HL-60 (cell line): ENCODE results near the gene NPR2.

ENCODE experiments used
- DNase-seq, 2 experiments: peaks; one replicate each; pipeline ENCODE4 v3.0.0-alpha.2; 2010 to 2020; ENCODE audit warnings: low read depth in 1 of 2, low spot score in 1 of 2
- H3K27ac ChIP-seq: fragments of 250-450 bp; sonication (Bioruptor Pico); replicated peaks from 2 replicates; pipeline ENCODE4 v1.5.1; 2020; ENCODE audit warnings: mild to moderate bottlenecking, moderate library complexity
- H3K27me3 ChIP-seq: fragments of 250-450 bp; sonication (Bioruptor Pico); 2 replicates; pipeline ENCODE4 v1.5.1; 2021; ENCODE audit warnings: mild to moderate bottlenecking, moderate library complexity; ENCODE audit not compliant: insufficient read depth, poor library complexity, severe bottlenecking
- H3K4me3 ChIP-seq: replicated peaks from 2 replicates; pipeline ENCODE4 v1.5.1; 2011; ENCODE audit warnings: mild to moderate bottlenecking, control low read depth, low read length; ENCODE audit not compliant: insufficient read depth
- CTCF ChIP-seq: IDR thresholded peaks from one replicate; pipeline ENCODE4 v1.5.1; 2011; ENCODE audit warnings: low read length, control low read depth, inconsistent platforms; ENCODE audit not compliant: insufficient read depth
- GABPA ChIP-seq: IDR thresholded peaks from 2 replicates; pipeline ENCODE4 v1.6.1; 2012; ENCODE audit warnings: low read depth
- POLR2AphosphoS5 ChIP-seq: IDR thresholded peaks from 2 replicates; pipeline ENCODE4 v1.6.1; 2012; ENCODE audit warnings: low read depth
- SPI1 ChIP-seq: IDR thresholded peaks from 2 replicates; pipeline ENCODE4 v1.6.1; 2012; ENCODE audit warnings: low read depth, mild to moderate bottlenecking, borderline replicate concordance
- TF ChIP-seq, protein P1 (sequence below): IDR thresholded peaks from 2 replicates; pipeline ENCODE4 v1.6.1; 2012; ENCODE audit warnings: low read depth; ENCODE audit not compliant: insufficient replicate concordance

NPR2 gene

GRCh38 chr9:35748858-35749514 lies 42.4 kb upstream of the NPR2 start, which contains the start of the genes GBA2 and RGP1:
Gene GBA2, minus strand, starts transcription at chr9:35749228. Its CDS starts 524 bp downstream, at chr9:35748704.
Gene RGP1, plus strand, starts transcription at chr9:35749287. Its CDS starts 469 bp downstream, at chr9:35749756.
- Histone ChIP-seq H3K27ac (peak within 1 kb of the TSS; percentile 61), H3K27me3 (no peaks in the 10 kb centered on the region), H3K4me3 (peak within 1 kb of the TSS; percentile 88)
- TF ChIP-seq SPI1 (peak; percentile 37; the same call in 1 of the 2 replicates), GABPA (peak; percentile 89), CTCF (no peak)
- TF ChIP-seq, protein P1, sequence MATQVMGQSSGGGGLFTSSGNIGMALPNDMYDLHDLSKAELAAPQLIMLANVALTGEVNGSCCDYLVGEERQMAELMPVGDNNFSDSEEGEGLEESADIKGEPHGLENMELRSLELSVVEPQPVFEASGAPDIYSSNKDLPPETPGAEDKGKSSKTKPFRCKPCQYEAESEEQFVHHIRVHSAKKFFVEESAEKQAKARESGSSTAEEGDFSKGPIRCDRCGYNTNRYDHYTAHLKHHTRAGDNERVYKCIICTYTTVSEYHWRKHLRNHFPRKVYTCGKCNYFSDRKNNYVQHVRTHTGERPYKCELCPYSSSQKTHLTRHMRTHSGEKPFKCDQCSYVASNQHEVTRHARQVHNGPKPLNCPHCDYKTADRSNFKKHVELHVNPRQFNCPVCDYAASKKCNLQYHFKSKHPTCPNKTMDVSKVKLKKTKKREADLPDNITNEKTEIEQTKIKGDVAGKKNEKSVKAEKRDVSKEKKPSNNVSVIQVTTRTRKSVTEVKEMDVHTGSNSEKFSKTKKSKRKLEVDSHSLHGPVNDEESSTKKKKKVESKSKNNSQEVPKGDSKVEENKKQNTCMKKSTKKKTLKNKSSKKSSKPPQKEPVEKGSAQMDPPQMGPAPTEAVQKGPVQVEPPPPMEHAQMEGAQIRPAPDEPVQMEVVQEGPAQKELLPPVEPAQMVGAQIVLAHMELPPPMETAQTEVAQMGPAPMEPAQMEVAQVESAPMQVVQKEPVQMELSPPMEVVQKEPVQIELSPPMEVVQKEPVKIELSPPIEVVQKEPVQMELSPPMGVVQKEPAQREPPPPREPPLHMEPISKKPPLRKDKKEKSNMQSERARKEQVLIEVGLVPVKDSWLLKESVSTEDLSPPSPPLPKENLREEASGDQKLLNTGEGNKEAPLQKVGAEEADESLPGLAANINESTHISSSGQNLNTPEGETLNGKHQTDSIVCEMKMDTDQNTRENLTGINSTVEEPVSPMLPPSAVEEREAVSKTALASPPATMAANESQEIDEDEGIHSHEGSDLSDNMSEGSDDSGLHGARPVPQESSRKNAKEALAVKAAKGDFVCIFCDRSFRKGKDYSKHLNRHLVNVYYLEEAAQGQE = no peak
- DNase-seq = peak; percentile 65 to 68

DNA sequence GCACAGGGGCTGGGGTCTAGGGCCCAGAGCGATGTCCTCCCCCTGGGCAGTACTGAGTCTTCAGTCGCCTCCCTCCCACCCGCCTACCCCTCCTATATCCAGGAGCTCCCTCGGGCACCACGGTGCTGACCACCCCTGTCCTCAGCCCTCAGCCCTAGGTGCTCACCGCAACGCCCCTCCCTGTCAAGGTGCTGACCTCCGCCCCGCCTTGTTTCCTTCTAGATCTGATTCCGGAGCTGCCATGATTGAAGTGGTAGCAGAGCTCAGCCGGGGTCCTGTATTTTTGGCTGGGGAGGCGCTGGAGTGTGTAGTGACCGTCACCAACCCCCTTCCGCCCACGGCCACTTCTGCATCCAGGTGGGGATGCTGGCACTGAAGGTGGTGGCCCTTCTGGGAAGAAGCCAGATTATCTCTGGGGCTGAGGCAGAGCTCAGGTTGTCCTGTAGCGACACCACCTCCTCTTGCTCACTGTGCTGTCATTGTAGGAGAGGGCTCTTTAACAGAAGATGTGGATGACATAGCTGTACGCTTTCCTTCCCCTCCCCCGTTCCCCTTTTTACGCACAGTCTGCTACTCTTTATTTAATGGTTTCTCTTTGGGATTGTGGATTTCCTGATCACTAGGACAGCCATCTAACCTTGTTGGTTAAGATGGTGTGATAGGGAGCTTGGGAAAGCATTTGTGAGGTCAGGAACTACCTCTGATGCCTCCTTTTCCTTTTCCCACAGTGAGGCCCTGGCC lies 41.7 kb upstream of the NPR2 start:
- TF ChIP-seq SPI1 (peak; percentile 29; the same call in 1 of the 2 replicates), CTCF (no peak)
- peak overlapping the region; percentile 88 for H3K4me3 ChIP-seq
- H3K27ac ChIP-seq = peak overlapping the region; percentile 61
- no peak for DNase-seq
- no peaks in the 10 kb centered on the region for H3K27me3 ChIP-seq

DNA sequence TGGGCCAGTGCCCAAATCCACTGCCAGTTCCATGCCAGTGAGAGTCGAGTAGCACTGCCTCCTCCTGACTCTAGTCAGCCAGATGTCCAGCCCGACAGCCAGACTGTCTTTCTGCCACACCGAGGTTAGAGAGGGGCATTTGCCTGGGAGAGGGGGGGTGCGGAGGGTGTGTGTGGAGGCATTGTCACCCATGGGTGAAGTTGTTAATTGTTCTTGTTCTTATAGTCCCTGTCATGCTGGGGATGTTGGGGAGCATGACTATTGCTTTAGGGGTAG lies 41.2 kb upstream of the NPR2 start:
- no peak overlapping the region for H3K27ac ChIP-seq
- DNase-seq = no peak
- TF ChIP-seq SPI1 (no peak), GABPA (no peak), CTCF (no peak), POLR2AphosphoS5 (no peak)
- TF ChIP-seq, protein P1 = no peak
- H3K4me3 ChIP-seq = no peak overlapping the region
- no peaks in the 10 kb centered on the region for H3K27me3 ChIP-seq
